ENCODE data around the gene DNER.

- TF ChIP-seq ZNF274 (IDR thresholded peaks at IDR 0.05; ENCODE audit: low read depth, low read length) = no peak
- no peak for TF ChIP-seq SUZ12 (IDR thresholded peaks at IDR 0.05; ENCODE audit: extremely low read depth, insufficient read depth, insufficient read length)
Observed at GRCh38 chr2:229490167-229490566, 224.2 kb downstream of the DNER start.
